K562 (cell line): ENCODE results near the gene NRCAM. TPM values are rescaled to one million over a fixed set of nuclear protein-coding genes. Genes with fewer than 3 reads are reported as not detected.
A peak's percentile ranks its signal among the peaks of the same experiment; 100 is the strongest.

Experiments
- ATAC-seq: fragments of 200-7000 bp; cut with Tn5 transposase; 3 replicates; pipeline ENCODE4 v1.9.1; 2020; ENCODE audit warnings: moderate library complexity
- BruUV-seq: library from RNA; stranded (reverse); fragments of 400-500 nt; replicated peaks from 2 replicates; lab custom pipeline; 2021; lab: Mats Ljungman, UMichigan
- CTCF ChIA-PET: fragments of 300-600 bp; formaldehyde crosslinking; extraction: SDS; loops from one replicate; lab custom pipeline; 2021; ENCODE audit warnings: low intra/inter-chr PET ratio; lab: Yijun Ruan, JAX
- POLR2A ChIA-PET: fragments of 300-600, 350-650 bp; sonication (Branson Sonifier 250); formaldehyde crosslinking; extraction: SDS; loops from one replicate; lab custom pipeline; 2021; ENCODE audit warnings: antibody characterized with exemption, inconsistent platforms; lab: Yijun Ruan, JAX
- DNase-seq, 4 experiments: peaks; one replicate each; pipeline versions ENCODE4 v3.0.0 to v3.0.0-alpha.2; 2011 to 2018; ENCODE audit warnings: low spot score in 3 of 4, mixed read lengths in 3 of 4; ENCODE audit errors: extremely low read depth in 1 of 4
- FAIRE-seq: peaks from 2 replicates; lab custom pipeline; 2011; peaks lifted over from hg19 to GRCh38; lab: Jason Lieb, UNC
- H2AFZ ChIP-seq: 2 replicates; pipeline ENCODE4 v1.6.0; 2011; ENCODE audit warnings: low read depth, low read length, control low read depth, inconsistent platforms
- H3K27ac ChIP-seq: fragments of 200-600 bp; 3 replicates; pipeline ENCODE4 v1.8.0; 2011; ENCODE audit warnings: low read depth, mild to moderate bottlenecking, control low read depth, inconsistent platforms, low read length, moderate library complexity, mixed read lengths; ENCODE audit errors: extremely low read depth
- H3K27me3 ChIP-seq, 2 experiments: fragments of 300-600 bp in 1 of 2; 2 replicates in 1 of 2; 3 replicates in 1 of 2; pipeline versions ENCODE4 v1.6.0 to v1.8.0; 2011; ENCODE audit warnings: inconsistent platforms in 2 of 2, low read length in 2 of 2, mild to moderate bottlenecking in 1 of 2, mixed read lengths in 1 of 2, moderate library complexity in 1 of 2; ENCODE audit not compliant: control insufficient read depth in 2 of 2, insufficient read depth in 2 of 2
- H3K36me3 ChIP-seq: fragments of 300-600 bp; 3 replicates; pipeline ENCODE4 v1.8.0; 2011; ENCODE audit warnings: mild to moderate bottlenecking, low read length, inconsistent platforms; ENCODE audit not compliant: control insufficient read depth, insufficient read depth
- H3K4me1 ChIP-seq, 2 experiments: fragments of 200-600 bp in 1 of 2; replicated peaks in 1 of 2; 2 replicates in 1 of 2; 3 replicates in 1 of 2; pipeline versions ENCODE4 v1.5.1 to v1.8.0; 2011; ENCODE audit warnings: inconsistent platforms in 2 of 2, low read length in 2 of 2, mild to moderate bottlenecking in 1 of 2, mixed read lengths in 1 of 2, moderate library complexity in 1 of 2; ENCODE audit not compliant: control insufficient read depth in 2 of 2, insufficient read depth in 2 of 2
- H3K4me2 ChIP-seq: 2 replicates; pipeline ENCODE4 v1.6.1; 2011; ENCODE audit warnings: low read length, control low read depth, inconsistent platforms, mixed read lengths; ENCODE audit not compliant: insufficient read depth
- H3K4me3 ChIP-seq: fragments of 200-600 bp; sonication (generic), shearing (Covaris generic); 2 replicates; pipeline ENCODE4 v1.5.1; 2016; ENCODE audit warnings: control low read depth, inconsistent platforms
- H3K79me2 ChIP-seq: fragments of 200-600 bp; 3 replicates; pipeline ENCODE4 v1.8.0; 2011; ENCODE audit warnings: low read length, inconsistent platforms; ENCODE audit not compliant: control insufficient read depth, insufficient read depth
- H3K9ac ChIP-seq, 2 experiments: 2 replicates each; pipeline versions ENCODE4 v1.6.0 to v1.6.1; 2011; ENCODE audit warnings: low read depth in 2 of 2, low read length in 2 of 2, control low read depth in 1 of 2, inconsistent platforms in 1 of 2, mild to moderate bottlenecking in 1 of 2, mixed read lengths in 1 of 2; ENCODE audit not compliant: insufficient read depth in 1 of 2
- H3K9me1 ChIP-seq: one replicate; pipeline ENCODE4 v1.6.0; 2011; ENCODE audit warnings: inconsistent platforms, mild to moderate bottlenecking, low read length, moderate library complexity; ENCODE audit not compliant: control insufficient read depth, insufficient read depth
- H3K9me3 ChIP-seq: replicated peaks from 2 replicates; pipeline ENCODE4 v1.5.1; 2011; ENCODE audit warnings: low read depth, low read length, inconsistent platforms; ENCODE audit not compliant: control insufficient read depth, insufficient read depth
- H4K20me1 ChIP-seq: replicated peaks from 2 replicates; pipeline ENCODE4 v1.6.1; 2011; ENCODE audit warnings: low read length, inconsistent platforms, mixed read lengths; ENCODE audit not compliant: control insufficient read depth, insufficient read depth
- CHD2 ChIP-seq: IDR thresholded peaks from 2 replicates; pipeline ENCODE4 v1.6.1; 2011; ENCODE audit warnings: low read depth, low read length
- FOXP1 ChIP-seq: sonication (generic); formaldehyde crosslinking; IDR thresholded peaks from 2 replicates; pipeline ENCODE4 v1.8.0; 2022; ENCODE audit warnings: mild to moderate bottlenecking, missing genetic modification reagents
- RAD21 ChIP-seq, 2 experiments: fragments of 250-450 bp in 1 of 2; fragments of 450-650 bp in 1 of 2; sonication (Bioruptor Pico) in 1 of 2; formaldehyde crosslinking in 1 of 2; IDR thresholded peaks in 1 of 2; conservative IDR thresholded peaks in 1 of 2; 2 replicates each; pipeline versions ENCODE4 v1.4.0 to v1.8.0; 2020 to 2022; ENCODE audit warnings: mild to moderate bottlenecking in 2 of 2, moderate library complexity in 1 of 2
- TBL1XR1 ChIP-seq, 2 experiments: IDR thresholded peaks; 2 replicates each; pipeline ENCODE4 v1.6.1; 2012; ENCODE audit warnings: improper control_type of control experiment in 2 of 2, low read length in 2 of 2, mild to moderate bottlenecking in 1 of 2
- TCF7 ChIP-seq: sonication (generic); IDR thresholded peaks from 2 replicates; pipeline ENCODE4 v1.6.1; 2016; ENCODE audit warnings: antibody characterized with exemption, borderline replicate concordance
- YY1 ChIP-seq, 3 experiments: IDR thresholded peaks; 2 replicates each; pipeline ENCODE4 v1.6.1; 2011; ENCODE audit warnings: low read length in 2 of 3, mild to moderate bottlenecking in 2 of 3, moderate library complexity in 2 of 3, borderline replicate concordance in 1 of 3, control low read depth in 1 of 3, low read depth in 1 of 3; ENCODE audit not compliant: insufficient read depth in 3 of 3, insufficient replicate concordance in 2 of 3, control insufficient read depth in 1 of 3, insufficient read length in 1 of 3; ENCODE audit errors: extremely low read depth in 1 of 3
- ZEB2 ChIP-seq: fragments of 450-650 bp; IDR thresholded peaks from 2 replicates; pipeline ENCODE4 v1.6.1; 2016
- ZNF586 ChIP-seq: fragments of 450-650 bp; formaldehyde crosslinking; conservative IDR thresholded peaks from 2 replicates; pipeline ENCODE4 v1.4.0; 2020; ENCODE audit warnings: mild to moderate bottlenecking, moderate library complexity
- WGBS: fragments of 100-300 bp; shearing (Covaris generic); methylation state at CpG from one replicate; pipeline ENCODE4 v1.1.6; 2016; ENCODE audit warnings: low coverage, mixed read lengths; ENCODE audit not compliant: insufficient coverage; ENCODE audit errors: missing lambda C conversion rate; 5-methylcytosine and 5-hydroxymethylcytosine counted together
- in situ Hi-C: fragments of 300-500 bp; cut with MboI; formaldehyde crosslinking; loops from 4 replicates; pipeline ENCODE4 v1.15.0; 2018; ENCODE audit warnings: inconsistent platforms, mixed read lengths
- intact Hi-C: fragments of 100-400 bp; cut with micrococcal nuclease; formaldehyde crosslinking; loops from 2 replicates; pipeline ENCODE4 v1.14.2; 2022
- polyA plus RNA-seq, 8 experiments: library from polyadenylated mRNA; depleted of rRNA in 4 of 8; stranded (reverse) in 5 of 8; unstranded in 3 of 8; fragments of >200 nt; fragmentation: Nextera tagmentation in 2 of 8; fragmentation: Illumina TruSeq in 1 of 8; extraction: Ambion mirVana in 2 of 8; extraction: Trizol in 1 of 8; gene quantifications; 2 replicates each; pipeline versions ENCODE4 v1.2.1 to v1.2.3, GENCODE V29; 2011 to 2014; ENCODE audit warnings: inconsistent platforms in 1 of 8, missing spikeins in 1 of 8
- total RNA-seq, 7 experiments: library from RNA; depleted of rRNA in 6 of 7; stranded (reverse); fragments of >200 nt in 6 of 7; fragmentation: Illumina TruSeq in 2 of 7; extraction: Trizol in 2 of 7; gene quantifications; 2 replicates each; pipeline versions ENCODE4 v1.2.1 to v1.2.3, GENCODE V29; 2011 to 2021; ENCODE audit warnings: low replicate concordance in 1 of 7
- TF ChIP-seq, protein P1 (sequence below), 3 experiments: IDR thresholded peaks in 2 of 3; conservative IDR thresholded peaks in 1 of 3; 2 replicates each; pipeline ENCODE4 v1.5.1; 2011 to 2012; ENCODE audit warnings: low read length in 3 of 3, mild to moderate bottlenecking in 3 of 3, control low read depth in 2 of 3, improper control_type of control experiment in 1 of 3, inconsistent platforms in 1 of 3, low read depth in 1 of 3, mixed read lengths in 1 of 3, moderate library complexity in 1 of 3; ENCODE audit not compliant: insufficient read depth in 2 of 3
- TF ChIP-seq, protein P2 (sequence below): fragments of 250-450 bp; sonication (Bioruptor Pico); IDR thresholded peaks from 2 replicates; pipeline ENCODE4 v1.8.0; 2022; ENCODE audit warnings: moderate library complexity, mild to moderate bottlenecking, inconsistent platforms

The NRCAM gene
- total and polyA plus RNA-seq, 9 of the 15 experiments (the other 6 are each of a cell fraction or from before 2014, with no cell fraction given): 0.03 to 0.54 (median 0.12) TPM; not detected in 1

DNA sequence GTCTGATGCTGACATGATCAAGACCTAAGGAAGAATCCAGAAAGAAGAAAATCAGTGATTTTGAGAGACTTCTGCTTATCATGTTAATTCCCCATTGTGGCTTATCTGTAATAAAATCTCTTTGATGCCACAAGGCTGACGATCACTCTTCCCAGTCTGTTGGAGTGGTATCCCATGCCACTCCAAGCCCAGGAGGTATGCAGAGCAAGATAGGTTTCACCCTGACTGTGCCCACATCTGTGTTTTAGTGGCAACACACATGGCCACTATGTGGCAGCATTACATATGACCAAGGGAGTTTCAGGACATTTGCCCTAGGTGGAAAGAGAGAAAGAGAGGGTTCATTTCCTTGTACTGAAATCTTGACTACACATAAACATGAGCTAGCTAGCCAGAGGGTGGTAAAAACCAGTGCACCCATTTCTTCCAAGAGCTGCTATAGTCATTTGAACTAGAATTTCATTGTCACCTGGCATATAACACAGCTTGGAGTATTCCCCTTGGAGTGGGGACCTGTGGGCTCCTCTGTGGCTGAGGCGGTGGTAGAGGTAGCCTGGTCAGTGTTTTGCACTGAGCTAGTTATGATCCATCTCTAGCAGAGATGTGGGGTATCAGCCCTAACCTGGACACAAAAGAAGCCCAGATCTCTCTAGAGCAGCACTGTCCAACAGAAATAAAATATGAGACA is 346.9 kb downstream of the NRCAM start:
- Histone ChIP-seq H3K4me2 (no peak overlapping the region), H3K27ac (no peak overlapping the region), H3K9me1 (no peaks in the 10 kb centered on the region), H3K9ac (no peak overlapping the region), H3K4me1 (peaks cover 4 to 5% of the 10 kb centered on the region in 2 experiments), H3K36me3 (no peaks in the 10 kb centered on the region), H3K9me3 (no peaks in the 10 kb centered on the region), H3K27me3 (no peaks in the 10 kb centered on the region), H4K20me1 (no peaks in the 10 kb centered on the region), H2AFZ (peak overlapping the region; percentile 2; the same call in 1 of the 2 replicates), H3K79me2 (no peaks in the 10 kb centered on the region), H3K4me3 (no peak overlapping the region)
- BruUV-seq: no TSS peak
- intact Hi-C loops (loop anchor here (1.0 kb wide), 1 partner anchor 37 kb away; no protein-coding TSS in a partner anchor), in situ Hi-C loops (no loop called here)
- ChIA-PET CTCF (interaction anchor here (0.9 kb wide), 1 partner anchor 37 kb away, joined by 9 read pairs; no protein-coding TSS in a partner anchor), POLR2A (interaction anchor here (0.6 to 0.7 kb wide), 2 partner anchors 80 to 412 kb away, joined by 3 read pairs; no protein-coding TSS in a partner anchor)
- FAIRE-seq: peak; percentile 74
- peak; percentile 61 for ATAC-seq
- 37% methylated on average over 2 of the region's 2 CpGs for WGBS
- DNase-seq: no peak
- TF ChIP-seq ZNF586: no peak
- TF ChIP-seq, protein P1, sequence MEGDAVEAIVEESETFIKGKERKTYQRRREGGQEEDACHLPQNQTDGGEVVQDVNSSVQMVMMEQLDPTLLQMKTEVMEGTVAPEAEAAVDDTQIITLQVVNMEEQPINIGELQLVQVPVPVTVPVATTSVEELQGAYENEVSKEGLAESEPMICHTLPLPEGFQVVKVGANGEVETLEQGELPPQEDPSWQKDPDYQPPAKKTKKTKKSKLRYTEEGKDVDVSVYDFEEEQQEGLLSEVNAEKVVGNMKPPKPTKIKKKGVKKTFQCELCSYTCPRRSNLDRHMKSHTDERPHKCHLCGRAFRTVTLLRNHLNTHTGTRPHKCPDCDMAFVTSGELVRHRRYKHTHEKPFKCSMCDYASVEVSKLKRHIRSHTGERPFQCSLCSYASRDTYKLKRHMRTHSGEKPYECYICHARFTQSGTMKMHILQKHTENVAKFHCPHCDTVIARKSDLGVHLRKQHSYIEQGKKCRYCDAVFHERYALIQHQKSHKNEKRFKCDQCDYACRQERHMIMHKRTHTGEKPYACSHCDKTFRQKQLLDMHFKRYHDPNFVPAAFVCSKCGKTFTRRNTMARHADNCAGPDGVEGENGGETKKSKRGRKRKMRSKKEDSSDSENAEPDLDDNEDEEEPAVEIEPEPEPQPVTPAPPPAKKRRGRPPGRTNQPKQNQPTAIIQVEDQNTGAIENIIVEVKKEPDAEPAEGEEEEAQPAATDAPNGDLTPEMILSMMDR (IDR thresholded peaks at IDR 0.05 in 2 of 3, conservative IDR thresholded peaks at IDR 0.05 in 1 of 3; ENCODE audit: insufficient read depth in 2 of 3, low read depth in 1 of 3, low read length in 3 of 3): peak; percentile 63 to 81 (median 65)
- TF ChIP-seq CHD2: no peak
- TF ChIP-seq YY1 (IDR thresholded peaks at IDR 0.05; ENCODE audit: borderline replicate concordance in 1 of 3, control insufficient read depth in 1 of 3, extremely low read depth in 1 of 3, insufficient read depth in 3 of 3, insufficient read length in 1 of 3, insufficient replicate concordance in 2 of 3, low read depth in 1 of 3, low read length in 2 of 3): no peak
- TF ChIP-seq RAD21 (CRISPR knock-in tag; conservative IDR thresholded peaks at IDR 0.05 in 1 of 2, IDR thresholded peaks at IDR 0.05 in 1 of 2): peak in 1 of 2 experiments; percentile 66; a peak in 3 of 4 replicates
- no peak for TF ChIP-seq TBL1XR1 (IDR thresholded peaks at IDR 0.05; ENCODE audit: low read length in 2 of 2)
- TF ChIP-seq FOXP1 (CRISPR knock-in tag): no peak
- TF ChIP-seq ZEB2: no peak
- TF ChIP-seq, protein P2, sequence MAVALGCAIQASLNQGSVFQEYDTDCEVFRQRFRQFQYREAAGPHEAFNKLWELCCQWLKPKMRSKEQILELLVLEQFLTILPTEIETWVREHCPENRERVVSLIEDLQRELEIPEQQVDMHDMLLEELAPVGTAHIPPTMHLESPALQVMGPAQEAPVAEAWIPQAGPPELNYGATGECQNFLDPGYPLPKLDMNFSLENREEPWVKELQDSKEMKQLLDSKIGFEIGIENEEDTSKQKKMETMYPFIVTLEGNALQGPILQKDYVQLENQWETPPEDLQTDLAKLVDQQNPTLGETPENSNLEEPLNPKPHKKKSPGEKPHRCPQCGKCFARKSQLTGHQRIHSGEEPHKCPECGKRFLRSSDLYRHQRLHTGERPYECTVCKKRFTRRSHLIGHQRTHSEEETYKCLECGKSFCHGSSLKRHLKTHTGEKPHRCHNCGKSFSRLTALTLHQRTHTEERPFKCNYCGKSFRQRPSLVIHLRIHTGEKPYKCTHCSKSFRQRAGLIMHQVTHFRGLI (CRISPR knock-in tag): no peak
- TF ChIP-seq TCF7: 0 out of 2 replicates have a peak, but pooled peaks have one; percentile 61
